Stimulated activated CD8-positive, alpha-beta memory T cell treated with anti-CD3 and anti-CD28 coated beads, Interleukin-4, amount 100 ng/mL, for 48 hours (primary cell): Measurements from ENCODE around the gene SPAG4.

Experiments
- DNase-seq: peaks from one replicate; pipeline ENCODE4 v3.0.0-alpha.2; 2020

SPAG4 gene

GRCh38 chr20:35660122-35660937, 44.7 kb downstream of the SPAG4 start:
- peak; percentile 52 for DNase-seq

- no peak for DNase-seq
Measured at GRCh38 chr20:35661053-35661452, 45.4 kb downstream of the SPAG4 start.

- no peak for DNase-seq
Measured at GRCh38 chr20:35661908-35662307, 46.3 kb downstream of the SPAG4 start.

GRCh38 chr20:35662551-35662950, 46.9 kb downstream of the SPAG4 start:
- DNase-seq, result no peak

GRCh38 chr20:35663516-35664465, 48.2 kb downstream of the SPAG4 start:
- DNase-seq, result peak; percentile 66

GRCh38 chr20:35664466-35665206, 49.0 kb downstream of the SPAG4 start, which contains the start of the genes CPNE1 and RBM12:
CPNE1 (minus strand) TSS chr20:35664900; CDS start chr20:35632923, 31,977 bp downstream.
RBM12 (minus strand) TSS chr20:35664900; CDS start chr20:35655322, 9,578 bp downstream.
- DNase-seq, result peak; percentile 94

GRCh38 chr20:35665949-35666288, 50.3 kb downstream of the SPAG4 start:
- no peak for DNase-seq

GRCh38 chr20:35669221-35669620, 53.6 kb downstream of the SPAG4 start:
- no peak for DNase-seq

GRCh38 chr20:35669681-35670080, 54.1 kb downstream of the SPAG4 start:
- DNase-seq, result no peak
